NOMO-1 treated with DMSO at 0.1 percent for 48 hours (cell line): ENCODE measurements around the gene CYP39A1.
"Not testable (repeated sequence)": the region's sequence is repeated elsewhere in the genome, so short reads cannot be mapped to it uniquely, and the experiment has no call there.

Source experiments
- DNase-seq: peaks from one replicate; lab custom pipeline; 2025; ENCODE audit not compliant: unreplicated experiment; lab: John Stamatoyannopoulos, UW

The CYP39A1 gene

DNA sequence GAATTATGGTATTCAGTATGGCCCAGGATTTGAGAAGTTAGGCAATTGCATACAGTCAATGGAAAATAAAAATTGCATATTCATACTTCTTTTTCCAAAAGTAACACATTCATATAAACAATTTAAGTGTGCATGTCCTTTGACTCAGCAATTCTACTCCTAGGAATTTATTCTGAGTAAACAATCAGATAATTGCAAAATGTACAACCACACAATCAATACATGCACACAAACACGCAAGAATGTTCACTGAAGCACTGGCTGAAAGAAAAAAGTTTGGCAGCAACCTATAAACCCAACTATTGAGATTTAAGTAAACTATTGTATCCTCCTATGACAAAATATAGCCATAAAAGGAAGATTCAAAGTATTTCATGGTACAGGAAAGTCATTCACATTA lies 1.6 kb downstream of the CYP39A1 start:
- DNase-seq: no peak

DNA sequence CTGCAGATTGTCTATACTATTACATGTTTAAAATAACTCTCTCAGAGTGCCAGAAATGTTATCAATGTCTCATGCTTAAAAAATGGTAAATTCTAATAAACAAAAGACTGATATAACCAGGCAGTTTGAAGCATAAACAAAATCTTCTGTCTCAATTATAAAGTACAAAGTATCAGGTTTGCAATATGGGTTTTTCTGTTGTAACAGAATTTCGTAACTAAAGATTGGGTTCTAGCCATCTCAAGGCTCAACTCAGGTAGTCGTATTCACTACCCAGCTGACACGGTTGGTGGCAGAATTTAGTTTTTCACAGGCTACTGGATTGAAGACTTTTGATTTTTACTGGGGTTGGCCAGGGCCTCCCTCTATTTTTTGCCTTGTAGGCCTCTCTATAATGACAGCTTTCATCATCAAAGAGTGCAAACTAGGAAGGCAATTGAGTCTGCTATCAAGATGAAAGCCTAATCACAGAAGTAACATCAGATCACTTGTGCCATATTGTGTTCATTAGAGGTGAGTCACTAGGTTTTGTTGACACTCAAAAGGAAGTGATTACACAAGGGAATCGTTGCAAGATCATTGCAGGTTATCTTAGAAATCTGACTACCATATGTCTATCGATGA lies 3.6 kb downstream of the CYP39A1 start:
- DNase-seq: peak; percentile 17

DNA sequence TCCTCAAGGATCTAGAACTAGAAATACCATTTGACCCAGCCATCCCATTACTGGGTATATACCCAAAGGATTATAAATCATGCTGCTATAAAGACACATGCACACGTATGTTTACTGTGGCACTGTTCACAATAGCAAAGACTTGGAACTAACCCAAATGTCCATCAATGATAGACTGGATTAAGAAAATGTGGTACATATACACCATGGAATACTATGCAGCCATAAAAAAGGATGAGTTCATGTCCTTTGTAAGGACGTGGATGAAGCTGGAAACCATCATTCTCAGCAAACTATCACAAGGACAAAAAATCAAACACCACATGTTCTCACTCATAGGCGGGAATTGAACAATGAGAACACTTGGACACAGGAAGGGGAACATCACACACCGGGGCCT lies 4.5 kb downstream of the CYP39A1 start:
- not testable (repeated sequence) for DNase-seq

DNA sequence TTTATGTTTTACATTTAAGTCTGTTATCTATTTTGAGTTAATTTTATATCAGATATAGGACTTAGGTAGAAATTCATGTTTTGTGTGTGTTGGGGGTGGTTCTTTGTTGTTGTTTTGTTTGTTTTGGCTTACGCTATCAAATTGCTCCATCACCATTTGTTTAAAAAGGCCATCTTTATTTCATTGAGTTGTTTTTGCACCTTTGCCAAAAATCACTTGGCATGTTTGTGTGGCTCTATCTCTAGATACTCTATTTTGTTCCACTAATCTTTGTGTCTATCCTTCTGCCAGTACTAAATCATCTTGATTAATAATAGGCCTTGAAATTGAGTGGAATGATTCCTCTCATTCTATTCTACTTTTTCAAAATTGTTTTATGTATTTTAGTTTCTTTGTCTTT lies 7.4 kb downstream of the CYP39A1 start:
- DNase-seq: no peak

DNA sequence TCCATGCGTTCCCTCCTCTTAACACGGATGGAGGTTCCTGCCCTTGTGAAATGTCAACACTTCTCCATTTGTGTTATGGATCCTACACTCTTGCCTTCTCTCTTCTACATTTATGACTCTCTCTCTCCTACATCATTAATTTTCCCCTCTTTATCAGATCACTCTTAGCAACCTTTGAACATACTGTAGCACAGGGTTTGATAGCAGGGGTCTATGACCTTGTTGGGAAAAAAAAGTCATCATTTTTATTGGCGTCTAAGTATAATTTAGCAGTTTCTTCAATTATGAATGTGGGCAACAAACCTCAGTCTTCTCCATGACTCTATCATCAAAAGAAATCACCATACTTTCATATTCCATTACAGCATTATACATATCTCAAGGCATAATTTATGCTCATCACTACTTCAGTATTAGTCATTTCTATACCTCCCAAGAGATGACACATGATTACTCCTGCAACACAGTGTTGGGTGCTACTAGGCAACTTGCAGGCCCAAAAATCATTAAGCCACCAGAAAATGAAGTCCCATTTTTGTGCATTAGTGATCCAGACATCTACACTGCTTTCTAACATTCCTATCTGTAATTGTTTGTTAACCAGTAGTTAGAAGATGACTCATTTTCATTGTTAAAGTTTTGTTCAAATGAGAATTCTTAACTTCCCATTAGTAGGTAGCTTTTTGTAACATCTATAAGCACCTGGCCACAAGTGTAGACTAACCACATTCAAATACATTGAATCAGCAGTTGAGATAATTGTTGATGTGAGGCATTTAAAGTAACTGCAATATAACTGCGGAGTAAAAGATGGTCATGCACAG lies 9.5 kb downstream of the CYP39A1 start:
- DNase-seq: no peak

DNA sequence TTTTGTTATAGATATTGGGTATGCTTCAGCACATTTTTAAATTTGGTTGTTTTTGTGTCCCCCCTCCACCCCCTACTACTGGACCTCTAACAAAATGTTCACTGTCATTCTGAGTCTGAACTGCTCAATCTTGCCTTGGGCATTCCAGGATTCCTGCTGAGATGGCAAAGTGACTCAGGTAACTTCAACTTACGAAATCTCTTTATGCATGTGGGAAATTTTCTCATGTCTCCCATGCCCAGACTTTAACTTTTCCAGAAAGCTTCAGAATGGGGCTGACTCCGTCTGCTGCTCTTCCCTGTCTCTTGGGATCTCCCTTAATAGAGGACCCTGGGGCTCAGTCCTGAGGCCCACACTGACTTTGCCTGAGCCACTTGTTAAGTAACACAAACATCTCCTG lies 14.0 kb downstream of the CYP39A1 start:
- no peak for DNase-seq

DNA sequence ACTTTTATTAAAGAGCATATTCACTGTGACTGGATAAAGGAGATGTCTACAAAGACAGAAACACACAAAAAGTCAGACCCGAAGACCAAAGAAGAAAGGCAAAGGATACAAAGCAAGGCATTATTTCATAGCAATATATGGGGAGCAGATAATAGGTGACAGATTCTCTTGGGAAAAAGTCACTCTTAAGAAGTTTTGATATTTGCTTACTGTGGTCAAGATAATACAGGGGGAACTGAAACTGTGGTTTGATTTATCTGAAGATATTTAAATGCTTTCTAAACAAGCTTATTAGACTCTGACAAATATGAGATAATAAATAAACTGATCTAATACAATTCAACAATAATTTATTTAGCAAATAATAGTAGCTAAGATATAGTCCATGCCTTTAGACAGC lies 14.7 kb downstream of the CYP39A1 start:
- peak; percentile 7 for DNase-seq

DNA sequence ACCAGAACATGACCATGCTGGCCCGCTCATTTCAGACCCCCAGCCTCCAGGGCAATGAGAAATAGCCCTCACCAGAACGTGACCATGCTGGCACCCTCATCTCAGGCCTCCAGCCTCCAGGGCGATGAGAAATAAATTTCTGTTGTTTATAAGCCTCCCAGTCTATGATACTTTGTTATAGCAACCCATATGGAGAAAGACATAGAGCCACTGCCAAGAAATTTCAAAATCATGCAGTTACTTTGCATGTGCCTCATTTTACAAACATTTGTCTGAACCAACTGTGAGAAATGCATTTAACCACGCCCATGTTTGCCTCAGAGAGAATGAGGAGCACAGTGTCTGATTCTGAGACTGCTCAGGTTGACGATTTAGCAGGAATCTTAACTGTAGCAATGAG lies 15.5 kb downstream of the CYP39A1 start:
- no peak for DNase-seq

DNA sequence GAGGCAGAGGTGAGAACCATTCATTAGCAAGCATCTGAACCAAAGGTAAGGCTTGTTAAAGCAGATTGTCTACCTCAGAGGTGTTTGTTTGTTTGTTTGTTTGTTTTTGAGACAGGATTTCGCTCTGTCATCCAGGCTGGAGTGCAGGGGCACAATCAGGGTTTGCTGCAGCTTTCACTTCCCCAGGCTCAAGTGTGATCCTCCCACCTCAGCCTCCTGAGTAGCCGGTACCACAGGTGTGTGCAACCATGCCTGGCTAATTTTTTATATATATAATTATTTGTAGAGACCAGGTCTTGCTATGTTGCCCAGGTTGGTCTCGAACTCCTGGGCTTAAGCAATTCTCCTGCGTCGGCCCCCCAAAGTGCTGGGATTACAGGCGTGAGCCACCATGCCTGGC lies 17.2 kb downstream of the CYP39A1 start:
- DNase-seq: no peak

DNA sequence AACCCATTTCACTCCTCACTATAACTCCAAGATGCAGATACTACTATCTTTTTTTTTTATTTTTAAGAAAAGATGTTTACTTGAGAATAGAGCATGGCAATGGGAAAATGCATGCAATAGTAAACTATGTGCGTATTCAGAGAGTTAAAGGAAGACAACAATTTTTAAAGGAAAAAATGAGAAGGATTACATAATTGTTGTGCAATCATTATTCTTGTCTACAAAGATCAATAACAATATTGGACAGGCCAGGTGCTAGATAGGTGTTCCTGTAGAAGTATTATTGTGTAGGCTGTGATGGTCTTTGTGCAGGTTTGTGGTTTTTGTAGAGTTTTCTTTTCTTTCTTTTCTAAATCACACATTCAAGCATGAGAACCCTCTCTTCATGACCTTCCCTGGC lies 20.6 kb downstream of the CYP39A1 start:
- DNase-seq: no peak

DNA sequence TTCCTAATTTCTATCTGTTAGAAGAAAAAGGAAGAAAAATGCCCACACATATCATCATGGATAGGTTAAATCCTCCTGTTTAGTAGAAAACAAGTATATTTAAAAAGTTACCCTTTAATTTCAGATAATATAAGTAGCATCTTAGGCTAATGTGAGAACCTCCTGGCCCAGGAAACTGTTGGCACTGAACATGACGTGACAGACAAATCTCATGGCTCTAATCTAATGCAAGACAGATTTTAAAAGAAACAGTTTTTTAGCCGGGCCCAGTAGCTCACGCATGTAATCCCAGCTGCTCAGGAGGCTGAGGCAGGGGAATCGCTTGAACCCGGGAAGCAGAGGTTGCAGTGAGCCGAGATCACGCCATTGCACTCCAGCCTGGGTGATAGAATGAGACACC lies 22.9 kb downstream of the CYP39A1 start:
- no peak for DNase-seq

DNA sequence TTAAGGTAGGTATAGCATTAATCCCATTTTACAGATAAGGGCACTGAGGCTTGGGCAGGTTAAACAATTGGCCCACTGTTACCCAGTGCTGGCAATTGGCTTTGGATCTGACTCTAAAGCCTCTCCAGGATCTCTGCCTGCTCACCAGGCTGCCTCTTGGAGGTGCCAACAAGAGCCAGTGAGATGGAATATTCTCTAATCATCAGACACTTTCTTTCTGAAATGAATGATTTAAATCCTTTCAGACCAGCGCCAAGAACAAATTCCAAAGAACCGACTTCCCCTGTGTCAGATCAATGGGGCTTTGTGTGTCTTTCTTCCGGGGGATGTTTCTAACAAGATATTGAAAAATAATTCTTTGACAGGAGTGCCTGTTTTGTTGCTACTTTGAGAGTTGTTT lies 23.6 kb downstream of the CYP39A1 start:
- DNase-seq: no peak

DNA sequence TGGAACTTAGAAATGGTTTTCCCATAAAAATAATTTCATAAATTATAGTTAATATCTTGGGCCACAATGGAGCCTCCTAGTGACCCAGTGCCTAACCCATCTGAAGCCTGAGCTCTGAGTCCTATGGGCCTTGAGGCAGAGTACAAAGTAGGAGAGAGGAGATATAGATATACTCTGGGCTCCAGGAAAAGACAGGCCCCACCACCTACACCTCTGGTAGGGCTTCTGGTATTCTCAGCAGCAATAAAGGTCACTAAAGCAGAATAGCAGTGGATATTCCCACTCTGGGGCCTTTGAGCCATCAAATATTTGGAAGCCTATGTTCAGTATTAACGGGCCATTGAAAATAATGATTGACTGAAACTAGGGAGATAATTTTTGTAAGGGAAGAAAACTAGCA lies 24.1 kb downstream of the CYP39A1 start:
- no peak for DNase-seq

DNA sequence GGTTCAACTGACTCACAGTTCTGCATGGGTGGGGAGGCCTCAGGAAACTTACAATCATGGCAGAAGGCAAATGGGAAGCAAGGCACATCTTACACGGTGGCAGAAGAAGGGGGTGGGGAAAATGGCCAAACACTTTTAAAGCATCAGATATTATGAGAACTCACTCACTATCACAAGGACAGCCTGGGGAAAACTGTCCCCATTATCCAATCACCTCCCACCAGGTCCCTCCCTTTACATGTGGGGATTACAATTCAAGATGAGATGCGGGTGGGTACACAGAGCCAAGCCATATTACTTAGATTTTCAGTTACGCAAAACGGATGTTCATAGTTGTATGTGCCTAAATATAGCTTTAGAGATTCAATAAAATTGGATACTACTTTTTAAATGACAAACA lies 25.6 kb downstream of the CYP39A1 start:
- no peak for DNase-seq

DNA sequence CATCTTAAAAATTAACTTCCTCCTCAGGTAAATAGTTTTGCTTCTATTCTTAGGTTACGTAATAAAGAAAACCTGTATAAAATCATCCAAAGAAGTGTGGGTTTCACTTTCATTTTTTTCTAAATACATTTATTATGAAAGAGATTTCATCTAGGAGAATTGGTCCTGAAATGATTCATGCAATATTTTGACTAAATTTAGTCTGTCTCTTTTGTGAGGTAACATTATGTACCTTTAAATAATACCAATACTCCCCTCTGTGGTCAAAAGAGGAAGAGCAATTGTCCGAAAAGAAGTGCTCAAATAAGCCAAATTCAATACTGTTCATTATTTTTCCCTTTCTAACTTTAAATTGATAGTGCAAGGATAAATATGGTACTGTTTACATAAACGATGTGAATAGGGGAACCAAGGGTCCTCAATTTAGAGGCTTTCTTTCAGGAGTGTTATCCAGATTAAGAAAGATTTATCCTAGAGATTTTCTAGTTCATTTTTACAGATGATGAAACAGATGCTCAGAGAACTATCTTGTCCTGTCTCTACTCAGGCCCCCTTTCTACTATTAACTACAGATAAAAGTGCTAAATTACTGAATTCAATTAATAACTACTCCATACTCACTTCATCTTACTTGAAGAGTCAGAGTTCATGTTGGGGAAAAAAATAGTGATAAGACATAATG lies 26.2 kb downstream of the CYP39A1 start:
- DNase-seq: peak; percentile 55

DNA sequence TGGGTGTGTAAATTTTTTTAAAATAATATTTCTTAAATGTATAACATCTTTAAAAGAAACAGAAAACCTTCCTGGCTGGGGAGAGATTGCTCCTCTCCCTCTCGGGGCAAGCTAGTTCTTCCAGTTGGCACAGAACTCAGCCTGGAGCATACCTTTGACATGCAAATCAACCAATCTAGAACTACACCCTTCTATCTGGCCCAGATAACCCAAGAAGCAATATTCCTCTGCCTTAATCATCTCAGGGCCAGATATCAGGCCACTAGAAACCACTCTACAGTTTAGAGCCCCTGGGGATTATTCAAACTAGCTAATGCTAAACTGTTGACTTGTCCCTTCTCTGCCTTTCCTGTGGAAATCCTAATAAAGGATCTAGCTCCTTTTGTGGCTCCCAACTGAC lies 33.9 kb downstream of the CYP39A1 start:
- no peak for DNase-seq

DNA sequence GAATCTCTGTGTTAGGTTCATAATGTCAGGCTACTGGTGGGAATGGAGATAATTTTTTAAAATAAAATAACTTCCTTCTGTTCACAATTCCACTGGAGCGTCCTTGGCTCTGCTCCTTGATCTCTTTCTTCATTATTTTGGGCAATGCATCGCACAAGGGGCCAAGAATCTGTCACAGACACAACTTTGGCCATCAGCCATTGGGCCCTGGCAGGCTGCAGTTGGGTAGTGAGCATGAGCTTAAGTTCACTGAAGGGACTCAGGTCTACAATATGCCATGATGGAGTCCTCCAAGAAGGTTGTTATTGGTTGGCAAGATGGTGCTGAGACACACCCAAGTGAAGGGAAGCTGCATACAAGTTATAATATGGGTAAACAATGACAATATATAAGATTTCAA lies 40.0 kb downstream of the CYP39A1 start:
- DNase-seq: no peak

DNA sequence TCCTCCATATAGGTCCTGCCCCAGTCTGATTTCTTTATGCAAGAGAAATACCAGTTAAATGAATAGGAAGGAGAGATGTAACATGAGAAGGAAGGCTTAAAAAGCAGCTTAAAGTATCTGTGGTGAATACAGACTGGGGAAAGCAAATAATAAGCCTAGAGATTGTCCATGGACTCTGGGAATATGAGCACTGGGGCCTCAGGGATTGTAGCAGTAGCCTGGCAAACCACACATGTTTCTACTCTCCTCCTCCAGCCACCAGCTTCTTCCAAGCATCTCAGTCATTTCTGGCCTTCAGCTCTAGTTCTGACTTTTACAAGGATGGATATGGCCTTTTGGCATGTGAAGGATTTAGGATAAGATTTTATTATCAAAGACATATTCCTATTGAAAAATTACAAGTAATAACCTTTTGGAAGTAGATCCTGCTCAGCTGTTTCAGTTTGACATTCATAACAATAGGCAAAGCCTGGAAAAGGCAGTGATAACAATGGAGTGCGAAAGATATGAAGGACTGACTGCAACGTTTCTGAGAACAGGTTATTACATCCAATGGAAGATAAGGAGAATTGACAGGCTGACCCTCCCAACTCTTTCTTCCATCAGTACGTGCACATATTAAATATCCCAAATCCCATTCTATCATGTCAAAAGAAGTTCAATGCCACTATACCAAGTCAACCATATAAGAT lies 41.6 kb downstream of the CYP39A1 start:
- no peak for DNase-seq

DNA sequence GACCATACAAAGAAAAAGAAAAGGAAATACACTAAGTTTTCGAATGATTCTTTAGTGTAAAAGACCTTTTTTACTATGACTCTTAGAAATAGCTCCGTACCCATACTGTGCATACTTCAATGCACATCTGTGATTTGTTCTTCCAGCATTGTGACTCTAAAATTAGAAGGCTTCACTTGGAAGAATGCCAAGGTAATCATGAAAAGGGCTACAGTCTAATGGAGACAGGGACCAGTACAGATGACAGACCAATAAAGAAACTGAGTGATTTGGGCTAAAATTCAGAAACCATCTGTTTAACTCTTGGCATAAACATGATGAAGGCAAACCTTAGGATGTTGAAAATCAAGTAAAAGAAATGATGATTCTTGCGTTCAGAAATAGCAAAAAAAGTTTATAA lies 46.3 kb downstream of the CYP39A1 start:
- DNase-seq: no peak

DNA sequence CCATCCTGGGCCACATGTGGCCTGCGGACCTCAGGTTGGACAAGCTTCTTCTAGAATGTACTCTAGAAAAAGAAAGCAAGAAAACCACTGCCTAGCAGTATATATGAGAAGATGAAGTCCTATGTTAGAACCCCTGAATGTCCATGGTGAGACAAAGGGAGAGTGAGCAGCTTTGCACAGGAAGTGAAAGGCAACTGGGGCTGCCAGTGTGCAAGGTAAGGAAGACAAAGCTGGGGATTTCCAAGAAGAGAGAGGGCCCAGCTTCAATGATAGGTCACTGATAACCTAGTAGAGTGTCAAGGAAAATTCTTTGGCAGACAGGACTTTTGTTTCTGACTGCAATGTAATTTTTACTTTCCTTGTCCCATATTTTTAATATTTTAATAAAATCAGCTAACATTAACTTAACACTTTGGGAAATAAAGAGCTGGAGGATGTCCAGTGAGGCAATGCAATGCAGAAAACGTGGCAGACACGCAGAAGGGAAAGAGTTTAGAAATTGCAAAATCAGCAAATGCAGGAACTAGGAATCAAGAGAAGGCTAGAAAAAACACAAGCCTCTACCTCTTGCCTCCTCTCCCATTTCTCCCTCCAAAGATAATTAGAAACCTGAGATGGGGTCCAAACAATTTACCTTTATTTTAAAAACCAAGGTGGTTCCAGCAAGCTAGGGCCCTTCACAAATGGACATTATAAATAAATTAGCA lies 47.4 kb downstream of the CYP39A1 start:
- DNase-seq: no peak

DNA sequence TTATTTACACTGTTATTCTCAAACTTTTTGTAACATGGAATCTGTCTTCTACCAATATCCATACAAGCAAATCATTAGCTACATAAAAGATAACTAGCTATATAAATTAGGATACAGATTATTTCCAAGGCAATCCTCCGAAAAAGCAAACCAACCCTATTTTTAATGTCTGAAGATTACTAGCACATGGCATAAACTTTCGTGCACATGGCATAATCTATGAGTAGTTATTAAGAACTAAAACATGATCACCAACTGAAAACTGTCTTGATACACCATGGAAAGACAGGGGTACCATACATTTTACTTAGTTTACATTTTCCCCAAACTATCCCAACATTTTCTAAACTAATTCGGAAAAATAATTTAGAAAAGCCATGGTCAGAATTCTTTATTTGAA lies 54.4 kb downstream of the CYP39A1 start:
- DNase-seq: no peak
